GM19467 (cell line): ENCODE measurements around the gene USP17L26.
"Not testable (repeated sequence)": the region's sequence is repeated elsewhere in the genome, so short reads cannot be mapped to it uniquely, and the experiment has no call there.

ENCODE experiments used
- ATAC-seq: cut with Tn5 transposase; IDR thresholded peaks from one replicate; pipeline ENCODE4 v1.9.1; 2021; ENCODE audit warnings: mild to moderate bottlenecking, moderate library complexity; ENCODE audit not compliant: unreplicated experiment

Gene USP17L26, protein sequence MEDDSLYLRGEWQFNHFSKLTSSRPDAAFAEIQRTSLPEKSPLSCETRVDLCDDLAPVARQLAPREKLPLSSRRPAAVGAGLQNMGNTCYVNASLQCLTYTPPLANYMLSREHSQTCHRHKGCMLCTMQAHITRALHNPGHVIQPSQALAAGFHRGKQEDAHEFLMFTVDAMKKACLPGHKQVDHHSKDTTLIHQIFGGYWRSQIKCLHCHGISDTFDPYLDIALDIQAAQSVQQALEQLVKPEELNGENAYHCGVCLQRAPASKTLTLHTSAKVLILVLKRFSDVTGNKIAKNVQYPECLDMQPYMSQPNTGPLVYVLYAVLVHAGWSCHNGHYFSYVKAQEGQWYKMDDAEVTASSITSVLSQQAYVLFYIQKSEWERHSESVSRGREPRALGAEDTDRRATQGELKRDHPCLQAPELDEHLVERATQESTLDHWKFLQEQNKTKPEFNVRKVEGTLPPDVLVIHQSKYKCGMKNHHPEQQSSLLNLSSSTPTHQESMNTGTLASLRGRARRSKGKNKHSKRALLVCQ

GRCh38 chr4:9334358-9334757, at the start of gene USP17L26:
USP17L26 (plus strand) TSS chr4:9334658; CDS start chr4:9334658, 0 bp downstream.
- not testable (repeated sequence) for ATAC-seq

DNA sequence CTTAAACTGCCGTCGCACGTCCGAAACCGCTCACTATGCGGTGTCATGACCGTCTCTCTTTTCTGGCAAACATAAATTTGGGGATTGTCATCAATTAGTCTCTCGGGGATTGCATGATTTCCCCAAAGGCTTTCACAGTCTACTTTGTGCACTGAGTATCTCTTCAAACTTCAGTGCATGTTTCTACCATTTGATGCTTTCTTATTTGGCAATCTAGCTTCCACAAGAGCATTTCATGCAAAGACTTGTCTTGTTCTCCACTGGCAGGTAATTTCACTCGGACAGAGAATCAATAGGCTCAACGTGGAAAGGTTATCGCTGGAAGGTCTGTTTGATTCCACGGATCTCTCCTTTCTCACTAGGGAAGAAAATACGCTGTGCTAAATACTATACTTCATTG, 10.3 kb upstream of the USP17L26 start:
- ATAC-seq = not testable (repeated sequence)

- not testable (repeated sequence) for ATAC-seq
Observed at GRCh38 chr4:9324865-9325264, 9.6 kb upstream of the USP17L26 start, which contains the start of gene USP17L24. USP17L24 (plus strand) TSS chr4:9325165; CDS start chr4:9325165, 0 bp downstream.

GRCh38 chr4:9329611-9330010, 4.8 kb upstream of the USP17L26 start, which contains the start of gene USP17L25:
USP17L25 (plus strand) TSS chr4:9329911; CDS start chr4:9329911, 0 bp downstream.
- ATAC-seq = not testable (repeated sequence)

GRCh38 chr4:9339103-9339502, 4.6 kb downstream of the USP17L26 start, which contains the start of gene USP17L5:
USP17L5 (plus strand) TSS chr4:9339403; CDS start chr4:9339403, 0 bp downstream.
- ATAC-seq = not testable (repeated sequence)

GRCh38 chr4:9343848-9344247, 9.4 kb downstream of the USP17L26 start, which contains the start of gene USP17L27:
USP17L27 (plus strand) TSS chr4:9344148; CDS start chr4:9344148, 0 bp downstream.
- not testable (repeated sequence) for ATAC-seq

GRCh38 chr4:9348593-9348992, 14.1 kb downstream of the USP17L26 start, which contains the start of gene USP17L28:
USP17L28 (plus strand) TSS chr4:9348893; CDS start chr4:9348893, 0 bp downstream.
- ATAC-seq = not testable (repeated sequence)

- ATAC-seq = not testable (repeated sequence)
Observed at GRCh38 chr4:9350866-9351265, 16.4 kb downstream of the USP17L26 start.

DNA sequence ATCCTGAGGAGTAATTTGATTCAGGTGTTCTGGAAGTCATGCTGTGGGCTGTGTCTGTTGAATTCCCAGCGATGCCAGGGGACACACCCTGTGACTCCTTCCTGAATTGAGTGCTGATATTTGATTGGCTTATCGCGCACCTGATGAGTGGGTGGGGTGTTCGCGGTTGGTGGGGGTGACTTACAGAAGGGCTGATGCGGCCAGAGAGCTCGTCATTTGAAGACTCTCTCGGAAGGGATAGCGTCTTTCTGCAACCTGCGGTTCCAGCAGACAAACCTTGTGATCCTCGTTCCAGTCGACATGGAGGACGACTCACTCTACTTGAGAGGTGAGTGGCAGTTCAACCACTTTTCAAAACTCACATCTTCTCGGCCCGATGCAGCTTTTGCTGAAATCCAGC, 18.9 kb downstream of the USP17L26 start, which contains the start of gene USP17L29:
TSS of gene USP17L29 (plus strand) at position 301 of the 400 bp plus-strand sequence. CDS start at position 301, 0 bp downstream.
- not testable (repeated sequence) for ATAC-seq

GRCh38 chr4:9362829-9363228, 28.4 kb downstream of the USP17L26 start, which contains the start of gene USP17L30:
USP17L30 (plus strand) TSS chr4:9363129; CDS start chr4:9363129, 0 bp downstream.
- ATAC-seq = not testable (repeated sequence)

DNA sequence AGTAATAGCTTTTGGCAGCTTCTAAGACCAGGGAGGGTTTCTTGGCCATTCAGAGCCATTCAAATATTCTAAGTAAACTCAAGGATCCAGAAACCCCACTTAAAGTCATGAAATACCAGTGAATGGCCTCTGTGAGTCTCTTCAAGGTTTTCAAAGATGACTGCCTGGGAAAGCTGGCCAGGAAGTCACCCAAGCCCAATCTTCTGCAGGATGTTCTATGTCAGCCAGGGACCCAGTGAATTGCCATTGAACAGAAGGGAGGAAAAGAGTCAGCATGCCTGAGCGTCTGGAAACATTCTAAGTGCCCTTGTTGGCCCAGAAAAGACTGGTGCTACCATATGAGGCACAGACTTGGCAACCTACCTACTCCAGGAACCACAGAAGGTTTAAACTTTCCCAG, 45.4 kb downstream of the USP17L26 start:
- not testable (repeated sequence) for ATAC-seq

DNA sequence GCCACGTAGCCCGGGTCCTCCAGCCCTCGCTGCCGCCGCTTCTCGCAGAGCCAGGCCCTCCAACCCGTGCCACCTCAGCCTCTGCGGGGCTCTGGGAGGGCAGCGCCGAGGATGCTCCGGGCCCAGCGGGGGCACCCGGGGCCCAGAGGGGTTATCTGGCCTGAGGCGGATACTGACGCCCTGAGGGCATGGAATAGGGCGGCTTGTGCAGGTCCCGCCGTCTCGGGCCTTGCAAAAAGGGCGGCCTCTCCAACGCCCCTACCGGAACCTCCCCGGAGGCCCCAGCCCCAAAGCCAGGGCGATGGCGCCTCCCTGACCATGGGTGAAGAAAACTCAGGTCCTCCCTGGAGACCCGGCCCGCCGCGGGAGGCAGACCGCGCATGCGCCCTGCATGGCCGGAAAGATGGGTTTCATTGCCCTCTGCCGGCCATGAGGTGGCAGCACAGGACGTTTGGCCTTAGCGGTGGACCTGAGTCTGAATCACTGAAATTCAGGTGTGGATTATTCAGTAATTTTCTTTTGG, 46.6 kb downstream of the USP17L26 start:
- not testable (repeated sequence) for ATAC-seq

- ATAC-seq = no peak
Observed at GRCh38 chr4:9384126-9384525, 49.7 kb downstream of the USP17L26 start.
